Stimulated activated CD8-positive, alpha-beta memory T cell treated with anti-CD3 and anti-CD28 coated beads, Interleukin-15, amount 100 ng/mL, for 4 hours (primary cell): Measurements from ENCODE around the gene PHF21A.

Experiments used
- DNase-seq, 2 donors: peaks; one replicate each; pipeline ENCODE4 v3.0.0-alpha.2; 2020; ENCODE audit warnings: low read depth in 2 of 2

Gene PHF21A

DNA sequence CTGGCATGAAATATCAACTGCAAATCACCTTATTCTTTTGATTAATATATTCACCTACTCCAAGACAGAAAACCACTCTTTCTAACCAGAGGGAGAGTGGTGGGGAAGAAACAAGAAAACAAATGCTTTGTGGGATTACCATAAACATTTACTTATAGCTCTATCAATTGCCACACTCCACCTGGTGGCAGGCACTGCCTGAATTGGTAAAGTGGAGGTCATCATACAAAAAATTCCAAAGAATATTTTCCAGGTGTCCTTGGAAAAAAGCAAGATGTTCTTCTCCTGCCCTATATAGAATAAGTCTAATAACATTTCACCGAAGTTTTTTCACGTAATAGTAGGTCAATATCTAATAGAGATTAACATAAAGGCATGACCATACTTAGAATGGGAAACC lies 45.3 kb downstream of the PHF21A start:
- DNase-seq: no peak

DNA sequence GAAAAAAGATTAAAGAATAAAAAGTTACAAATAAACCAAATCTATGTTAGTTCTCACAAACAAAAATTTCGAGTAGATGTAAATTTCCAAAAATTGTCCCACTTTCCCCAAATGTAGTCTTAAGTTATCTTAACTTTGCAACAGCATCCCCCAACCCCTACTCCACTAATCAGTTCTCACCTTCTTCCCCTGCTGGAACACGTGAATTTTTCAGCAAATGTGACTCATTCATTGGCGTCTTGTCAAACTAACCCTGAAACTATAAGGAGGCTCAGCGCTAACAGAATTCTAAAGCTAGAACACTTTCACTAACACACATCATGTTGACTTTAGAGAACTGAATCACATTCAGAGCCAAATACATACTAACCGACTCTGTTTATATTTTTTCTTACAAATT lies 46.1 kb downstream of the PHF21A start:
- no peak for DNase-seq

DNA sequence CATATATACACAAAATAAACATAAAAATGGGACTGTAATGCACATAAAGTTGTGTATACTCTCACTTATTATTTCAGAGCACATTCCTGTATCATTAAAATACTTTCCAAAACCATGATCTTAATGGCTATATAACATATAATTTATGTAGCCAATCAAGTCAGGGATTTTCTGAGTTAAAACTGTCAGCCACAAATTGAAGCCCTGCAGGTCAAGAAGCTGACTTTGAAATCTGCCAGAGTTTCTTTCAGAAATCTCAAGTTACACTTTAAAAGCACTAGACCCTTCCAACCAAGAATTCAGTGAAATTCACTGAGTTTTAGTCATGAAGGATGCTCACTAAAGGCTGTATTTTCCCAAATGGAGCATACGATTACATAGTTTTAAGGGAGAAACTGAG lies 47.6 kb downstream of the PHF21A start:
- DNase-seq: no peak

- DNase-seq: no peak
Observed at GRCh38 chr11:46072172-46072964, 48.9 kb downstream of the PHF21A start.

DNA sequence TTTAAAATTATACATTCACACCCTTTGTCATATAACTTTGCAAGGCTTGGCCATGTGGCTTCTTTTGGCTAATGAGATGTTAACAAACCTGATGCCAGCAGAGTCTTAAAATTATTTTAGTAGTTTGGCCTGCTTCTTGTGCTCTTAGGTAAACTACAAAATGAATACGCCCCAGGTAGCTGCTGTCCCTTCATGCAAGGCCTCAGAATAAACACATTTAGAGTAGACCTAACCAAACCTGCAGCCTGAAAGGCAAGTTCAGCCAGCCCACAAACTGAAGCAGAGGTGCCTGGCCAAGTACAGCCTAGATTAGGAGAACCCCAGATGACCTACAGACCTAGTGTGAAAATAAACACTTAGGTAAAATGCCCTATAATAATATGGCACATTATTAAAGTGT lies 50.2 kb downstream of the PHF21A start:
- no peak for DNase-seq

- no peak for DNase-seq
Observed at GRCh38 chr11:46069595-46069994, 51.7 kb downstream of the PHF21A start.

DNA sequence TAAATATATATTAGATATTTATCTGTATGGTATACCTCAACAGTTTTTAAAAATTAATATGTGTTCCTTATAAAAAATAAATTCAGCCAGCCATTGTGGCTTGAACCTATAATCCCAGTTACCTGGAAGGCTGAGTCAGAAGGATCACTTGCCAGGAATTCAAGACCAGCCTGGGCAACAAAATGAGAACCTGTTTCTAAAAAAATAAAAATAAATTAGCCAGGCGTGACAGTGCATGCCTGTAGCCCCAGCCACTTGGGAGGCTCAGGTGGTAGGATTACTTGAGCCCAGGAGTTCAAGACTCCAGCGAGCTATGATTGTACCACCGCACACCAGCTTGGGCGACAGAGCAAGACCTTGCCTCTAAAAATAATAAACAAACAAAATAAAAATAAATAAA lies 54.9 kb downstream of the PHF21A start:
- no peak for DNase-seq

DNA sequence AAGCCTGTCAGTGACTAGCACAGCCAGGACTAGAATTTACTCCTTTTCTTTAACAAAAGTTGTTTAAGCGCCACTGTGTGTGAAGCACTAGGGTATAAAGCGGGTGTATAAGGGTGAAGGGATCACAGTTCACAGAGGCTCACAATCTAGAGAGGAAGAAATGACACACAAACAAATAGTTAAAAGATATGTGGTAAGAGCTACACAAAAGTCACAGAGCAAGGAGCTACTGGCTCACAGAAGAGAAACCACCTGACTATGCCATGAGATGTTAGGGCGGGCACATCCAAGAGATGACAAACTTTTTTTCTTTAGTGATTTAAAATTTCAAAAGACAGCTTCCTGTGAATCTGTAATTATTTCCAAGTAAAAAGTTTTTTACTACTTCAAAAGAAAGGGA lies 55.6 kb downstream of the PHF21A start:
- DNase-seq: no peak

DNA sequence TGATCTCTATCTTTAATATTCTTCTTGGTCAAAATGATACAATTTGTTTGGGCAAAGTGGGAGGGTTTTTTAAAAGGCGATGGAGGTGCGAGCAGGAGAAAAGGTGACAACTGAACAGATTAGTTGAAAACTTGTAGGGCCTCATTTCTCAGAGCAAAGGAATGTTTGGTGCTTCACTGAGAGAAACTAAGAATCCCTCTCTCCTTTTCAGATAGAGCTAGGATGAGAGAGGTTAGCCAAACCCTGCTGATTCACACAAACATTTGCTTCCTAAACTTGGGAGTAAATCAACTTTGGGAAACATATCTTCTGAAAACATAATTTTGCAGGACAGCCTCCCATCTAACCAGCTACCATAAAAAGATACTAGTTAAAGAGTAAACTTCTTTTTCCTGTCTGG lies 57.0 kb downstream of the PHF21A start:
- DNase-seq: no peak

DNA sequence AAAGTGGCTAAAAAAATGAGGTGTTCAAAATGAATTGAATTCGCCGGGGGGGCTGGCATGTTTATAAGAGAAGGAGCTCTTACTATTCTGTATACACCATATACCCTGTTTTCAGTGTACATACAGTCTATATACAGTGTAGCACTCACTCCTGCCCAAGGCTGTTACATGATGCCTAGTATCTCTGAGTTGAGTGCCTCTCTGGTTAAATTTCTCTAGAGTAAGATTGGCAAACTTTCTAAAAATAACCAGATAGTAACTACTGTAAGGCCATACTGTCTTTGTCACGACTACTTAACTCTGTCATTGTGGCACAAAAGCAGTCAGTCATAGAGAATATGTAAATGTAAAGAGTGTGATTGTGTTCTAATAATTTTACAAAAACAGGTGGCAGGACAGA lies 58.1 kb downstream of the PHF21A start:
- no peak for DNase-seq

DNA sequence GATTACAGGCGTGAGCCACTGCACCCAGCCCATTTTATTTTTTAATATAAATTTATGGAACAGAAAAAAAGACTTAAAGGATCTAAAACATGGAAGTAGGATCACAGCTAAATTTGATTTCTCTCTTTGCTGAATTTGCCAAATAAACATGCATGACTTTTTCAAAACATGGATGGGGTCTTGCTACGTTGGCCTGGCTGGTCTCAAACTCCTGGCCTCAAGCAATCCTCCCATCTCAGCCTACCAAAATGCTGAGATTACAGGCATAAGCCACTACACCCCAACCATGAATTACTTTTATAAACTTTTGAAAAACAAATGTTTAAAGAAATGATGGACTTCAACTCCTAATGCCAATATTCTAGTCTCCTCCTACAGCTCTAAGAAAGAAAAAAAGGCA lies 61.2 kb downstream of the PHF21A start:
- no peak for DNase-seq

DNA sequence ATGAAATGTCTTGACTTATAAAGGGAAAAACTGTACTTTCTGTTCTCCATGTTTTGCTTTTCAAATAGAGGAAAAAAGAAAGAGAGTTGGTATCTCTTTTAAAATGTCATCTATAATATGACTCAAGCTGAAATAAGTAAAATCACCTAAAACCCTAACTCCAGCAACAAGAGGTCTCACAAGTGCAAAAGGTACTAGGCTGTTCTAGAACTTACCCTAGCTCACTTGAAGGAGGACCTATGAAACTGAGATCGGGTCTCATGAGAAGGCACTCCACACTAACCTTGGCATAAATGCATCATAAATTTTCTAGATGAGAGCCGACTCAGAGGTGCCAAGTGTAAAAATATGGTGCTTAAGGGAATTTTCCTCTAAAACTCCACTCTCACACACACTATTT lies 63.8 kb downstream of the PHF21A start:
- no peak for DNase-seq

DNA sequence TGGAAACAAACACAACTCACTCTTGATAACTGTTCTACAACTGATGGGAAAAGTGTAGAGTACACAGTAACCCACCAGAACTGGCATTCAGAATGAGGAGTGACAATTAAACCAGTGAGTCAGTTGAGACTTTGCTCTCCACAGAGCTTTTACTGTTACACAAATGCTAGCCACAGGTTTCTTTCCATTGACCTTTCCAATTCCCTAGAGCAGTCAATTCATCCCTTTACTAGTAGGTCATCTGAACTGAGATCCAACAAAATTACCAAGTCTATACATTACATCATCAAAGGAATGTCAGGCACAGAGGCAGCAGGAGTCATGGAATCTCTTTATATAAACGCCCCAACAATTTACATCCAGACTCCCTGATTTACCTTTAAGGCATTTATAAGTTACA lies 65.9 kb downstream of the PHF21A start:
- no peak for DNase-seq

GRCh38 chr11:46051102-46051501 lies 70.2 kb downstream of the PHF21A start:
- no peak for DNase-seq

- DNase-seq: no peak
Observed at GRCh38 chr11:46050662-46051061, 70.6 kb downstream of the PHF21A start.

DNA sequence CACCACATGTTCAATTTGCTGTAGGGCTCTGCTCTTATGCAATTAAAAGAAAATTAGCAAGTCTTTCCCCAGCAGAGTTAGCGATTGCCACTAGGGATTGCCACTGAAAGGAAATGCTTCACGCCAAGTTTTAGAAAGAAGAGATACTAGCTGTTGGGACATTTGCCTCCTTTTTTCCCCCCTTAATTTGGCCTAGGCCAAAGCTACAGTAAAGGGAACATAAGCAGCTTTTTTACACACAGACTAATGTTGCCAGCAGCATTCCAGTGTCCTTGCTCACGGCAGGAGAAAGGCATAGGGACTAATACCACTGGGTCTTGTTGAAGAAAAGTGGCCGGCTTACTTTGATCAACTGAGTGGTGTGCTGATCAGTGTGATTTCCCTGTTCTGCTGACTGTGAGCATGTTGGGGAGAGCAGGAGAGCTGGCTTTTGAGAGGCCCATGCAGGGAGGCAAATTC lies 71.2 kb downstream of the PHF21A start:
- no peak for DNase-seq

- DNase-seq: no peak
Observed at GRCh38 chr11:46049325-46049897, 71.8 kb downstream of the PHF21A start.

GRCh38 chr11:46048198-46048597 lies 73.1 kb downstream of the PHF21A start:
- DNase-seq: no peak

DNA sequence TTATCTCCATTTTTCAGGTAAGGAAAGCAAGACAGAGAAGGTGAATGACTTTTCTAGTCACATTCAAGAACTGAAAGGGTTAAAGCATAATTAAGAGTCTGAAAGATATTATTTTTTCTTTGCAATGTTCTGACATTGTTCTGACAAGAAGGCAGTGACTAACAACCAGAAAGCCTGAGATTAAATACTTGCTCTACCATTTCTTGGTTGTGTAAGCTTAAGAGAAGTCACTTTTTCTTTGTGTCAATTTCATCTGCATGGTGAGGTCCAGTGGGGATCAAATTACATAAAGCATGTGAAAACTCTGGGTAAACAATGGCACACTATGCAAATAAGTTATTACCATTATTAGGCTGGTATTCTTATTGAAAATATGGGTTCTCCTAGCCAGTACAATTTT lies 73.7 kb downstream of the PHF21A start:
- DNase-seq: no peak

- DNase-seq: no peak
Observed at GRCh38 chr11:46045811-46046210, 75.4 kb downstream of the PHF21A start.

DNA sequence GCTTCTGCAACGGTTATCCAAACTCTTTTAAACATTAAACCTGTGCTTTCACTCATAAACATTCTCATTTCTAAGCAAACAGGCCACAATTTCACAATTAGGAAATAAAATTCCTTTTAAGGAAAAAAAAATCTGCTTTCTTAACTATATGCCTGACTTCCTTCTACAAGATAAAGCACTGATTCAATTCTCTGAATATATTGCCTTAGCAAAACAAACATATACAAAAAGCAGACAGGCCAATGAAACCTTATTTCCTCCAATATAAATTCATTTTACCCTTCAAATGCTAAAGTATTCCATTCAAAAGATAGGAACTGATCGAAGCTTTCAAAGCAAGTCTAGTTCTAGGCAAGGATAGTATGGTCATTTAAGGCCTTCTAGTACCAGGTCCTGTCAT lies 76.7 kb downstream of the PHF21A start:
- DNase-seq: no peak

DNA sequence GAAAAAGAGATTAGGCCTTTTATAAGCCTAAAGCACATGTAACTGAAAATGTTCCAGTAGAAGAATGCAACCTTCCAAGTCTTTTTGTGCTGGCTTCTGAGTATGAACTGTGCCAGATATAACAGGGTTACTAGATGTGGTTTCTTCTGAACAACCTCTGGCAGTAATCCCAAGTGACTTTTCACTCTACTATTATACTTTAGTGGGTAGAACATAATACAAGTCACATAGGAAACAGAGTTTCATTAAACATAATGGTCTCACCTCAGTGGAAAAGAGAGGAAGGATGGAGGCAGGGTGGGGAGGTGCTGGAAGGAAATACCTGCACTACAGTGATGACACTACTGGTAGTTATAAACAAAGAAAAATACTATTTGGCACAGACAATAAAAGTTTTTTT lies 81.3 kb downstream of the PHF21A start:
- DNase-seq: no peak

DNA sequence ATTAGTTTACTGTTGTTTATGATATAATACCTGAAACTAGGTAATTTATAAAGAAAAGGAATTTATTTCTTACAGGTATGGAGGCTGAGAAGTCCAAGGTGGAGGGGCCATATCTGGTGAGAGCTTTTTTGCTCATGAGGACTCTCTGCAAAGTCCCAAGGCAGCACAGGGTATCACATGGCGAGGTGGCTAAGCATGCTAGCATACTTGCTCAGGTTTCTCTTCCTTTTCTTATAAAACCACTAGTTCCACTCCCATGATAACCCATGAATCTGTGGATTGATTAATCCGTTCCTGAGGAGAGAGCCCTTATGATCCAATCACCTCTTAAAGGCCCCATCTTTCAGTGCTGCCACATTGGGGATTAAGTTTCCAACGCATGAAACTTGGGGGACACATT lies 82.7 kb downstream of the PHF21A start:
- DNase-seq: no peak

- DNase-seq: no peak
Observed at GRCh38 chr11:46036969-46037368, 84.3 kb downstream of the PHF21A start.
